RWPE1 (cell line): ENCODE data around the gene ABLIM1.
A peak's percentile ranks its signal among the peaks of the same experiment; 100 is the strongest.

ENCODE experiments used
- CTCF ChIA-PET: fragments of 350-600 bp; sonication (Branson Sonifier 250); formaldehyde crosslinking; extraction: SDS; loops from one replicate; lab custom pipeline; 2021; lab: Yijun Ruan, JAX
- POLR2A ChIA-PET: fragments of 400-600 bp; formaldehyde crosslinking; extraction: SDS; loops from one replicate; lab custom pipeline; 2020; ENCODE audit warnings: antibody characterized with exemption; ENCODE audit not compliant: low non-redundant PET; lab: Yijun Ruan, JAX
- DNase-seq: peaks from one replicate; pipeline ENCODE4 v3.0.0; 2012; ENCODE audit warnings: low spot score
- H3K27ac ChIP-seq: fragments of 450-650 bp; 2 replicates; pipeline ENCODE4 v1.5.1; 2017
- CTCF ChIP-seq: fragments of 450-650 bp; conservative IDR thresholded peaks from 2 replicates; pipeline ENCODE4 v1.5.1; 2017; ENCODE audit warnings: low read depth, mild to moderate bottlenecking

The ABLIM1 gene

GRCh38 chr10:114396464-114396863, 261.6 kb downstream of the ABLIM1 start:
- POLR2A ChIA-PET, result no interaction called here

GRCh38 chr10:114395366-114396022, 262.6 kb downstream of the ABLIM1 start:
- ChIA-PET POLR2A (no interaction called here), CTCF (interaction anchor here (2.3 kb wide), 1 partner anchor 91 kb away, joined by 7 read pairs; no protein-coding TSS in a partner anchor)
- H3K27ac ChIP-seq, result no peak overlapping the region
- DNase-seq, result no peak
- no peak for TF ChIP-seq CTCF

More at GRCh38 chr10:114396464-114396863, 261.6 kb downstream of the ABLIM1 start:
- TF ChIP-seq CTCF, result no peak
- no peak for DNase-seq
- H3K27ac ChIP-seq, result no peak overlapping the region
- CTCF ChIA-PET, result interaction anchor here (0.6 to 2.3 kb wide), 4 partner anchors 92 to 438 kb away, joined by 3 to 7 read pairs (median 6); no protein-coding TSS in a partner anchor

GRCh38 chr10:114394531-114394930, 263.5 kb downstream of the ABLIM1 start:
- CTCF ChIA-PET, result interaction anchor here (0.6 kb wide), 1 partner anchor 10 kb away, joined by 3 read pairs; the partner anchor contains the start of gene AFAP1L2
- no peak for TF ChIP-seq CTCF
- POLR2A ChIA-PET, result no interaction called here
- no peak overlapping the region for H3K27ac ChIP-seq
- no peak for DNase-seq

GRCh38 chr10:114393886-114394285, 264.2 kb downstream of the ABLIM1 start:
- TF ChIP-seq CTCF, result no peak
- CTCF ChIA-PET, result no interaction called here
- POLR2A ChIA-PET, result no interaction called here
- no peak overlapping the region for H3K27ac ChIP-seq
- DNase-seq, result no peak

- ChIA-PET POLR2A (no interaction called here), CTCF (no interaction called here)
- peak; percentile 42 for DNase-seq
These were observed 264.6 kb downstream of the ABLIM1 start for GRCh38 chr10:114393482-114393881.

More at GRCh38 chr10:114393482-114393881, 264.6 kb downstream of the ABLIM1 start:
- no peak overlapping the region for H3K27ac ChIP-seq
- no peak for TF ChIP-seq CTCF
